ENCODE data around the gene FCHO2. TPM values are rescaled to one million over a fixed set of nuclear protein-coding genes. Genes with fewer than 3 reads are reported as not detected.

Gene FCHO2
- total and polyA plus RNA-seq, 2 donors (not counting 3 experiments of a cell fraction or from before 2014, with no cell fraction given): 12.0 to 25.2 TPM

DNA sequence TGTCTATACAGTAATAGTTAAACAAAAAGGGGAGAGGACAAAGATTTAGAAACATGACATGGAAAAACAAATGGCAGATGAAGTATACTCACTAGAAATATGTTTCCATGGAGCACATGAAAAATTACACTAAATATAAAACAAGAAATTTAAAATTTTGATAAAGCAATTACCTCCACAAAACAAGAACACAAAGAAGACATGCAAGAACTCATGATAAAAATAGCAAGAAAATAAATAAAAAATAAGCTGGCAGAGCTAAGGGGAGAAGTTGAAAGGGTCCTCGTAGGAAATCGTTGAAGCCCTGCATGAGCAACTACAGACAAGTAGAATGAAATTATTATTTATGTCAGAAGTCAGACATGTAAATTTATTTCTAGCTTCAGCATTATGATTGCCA, 141.9 kb downstream of the FCHO2 start:
- H3K9me1 ChIP-seq (replicated peaks; ENCODE audit: control insufficient read depth, extremely low read depth, insufficient read depth, low read length): no peaks in the 10 kb centered on the region
- no peak overlapping the region for H3K9ac ChIP-seq (replicated peaks; ENCODE audit: extremely low read depth, insufficient read depth, low read length)
- H2AFZ ChIP-seq (ENCODE audit: low read depth, low read length): no peak overlapping the region
- H3K4me3 ChIP-seq (replicated peaks in 1 of 3; ENCODE audit: insufficient read depth in 1 of 3, low read depth in 1 of 3, low read length in 3 of 3): no peak overlapping the region
- no peaks in the 10 kb centered on the region for H3K4me1 ChIP-seq (ENCODE audit: control insufficient read depth, extremely low read depth, insufficient read depth, low read length)
- TF ChIP-seq POLR2A (IDR thresholded peaks at IDR 0.05; ENCODE audit: low read depth, low read length): no peak
- no peak for TF ChIP-seq POLR2AphosphoS5 (IDR thresholded peaks at IDR 0.05; ENCODE audit: insufficient read depth, low read depth, low read length)
- no peaks in the 10 kb centered on the region for H3K79me2 ChIP-seq (ENCODE audit: control insufficient read depth, insufficient read depth, low read length)
- ChIA-PET POLR2A (no interaction called here), CTCF (interaction anchor here (1.5 to 3.5 kb wide), 2 partner anchors 104 to 118 kb away, joined by 3 to 15 read pairs; no protein-coding TSS in a partner anchor)
- FAIRE-seq: no peak
- no peak overlapping the region for H3K4me2 ChIP-seq (ENCODE audit: insufficient read depth, low read length)
- BruUV-seq (replicated peaks): no TSS peak
- H3K36me3 ChIP-seq (ENCODE audit: control insufficient read depth in 2 of 2, extremely low read depth in 1 of 2, insufficient read depth in 2 of 2, low read length in 2 of 2): no peaks in the 10 kb centered on the region
- intact Hi-C loops (cut with micrococcal nuclease) (no loop called here), dilution Hi-C loops (cut with MboI; ENCODE audit: extremely low pct_ligation_motif_present, low sequenced_read_pairs) (no loop called here)
- H4K20me1 ChIP-seq (replicated peaks; ENCODE audit: control insufficient read depth, extremely low read depth, insufficient read depth, low read length): no peaks in the 10 kb centered on the region
- H3K27ac ChIP-seq (ENCODE audit: insufficient read depth, low read depth, low read length): no peak overlapping the region
- DNase-seq (ENCODE audit: low read depth, low spot score): no peak
- H3K9me3 ChIP-seq (replicated peaks; ENCODE audit: control insufficient read depth, insufficient read depth, low read length): no peaks in the 10 kb centered on the region
- no peaks in the 10 kb centered on the region for H3K27me3 ChIP-seq (ENCODE audit: control insufficient read depth in 2 of 2, insufficient read depth in 2 of 2, low read length in 2 of 2)

DNA sequence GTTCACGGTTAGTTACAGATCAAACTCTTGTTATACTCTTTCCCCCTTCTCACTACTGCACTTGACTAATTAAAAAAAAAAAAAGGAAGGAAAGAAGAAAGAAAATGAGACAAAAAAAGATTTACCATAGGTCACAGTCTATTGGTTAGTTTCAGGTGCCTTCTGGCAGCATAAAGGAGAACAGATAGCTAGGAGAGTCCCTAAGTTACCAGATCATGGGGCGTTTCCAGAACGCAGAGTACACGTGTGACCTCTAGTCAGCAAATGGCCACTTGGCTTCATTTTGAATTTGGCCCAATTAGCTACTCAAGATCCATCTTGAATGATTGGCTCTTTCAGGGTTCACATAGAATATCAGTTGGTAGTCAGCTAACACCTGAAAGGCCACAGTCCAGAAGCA, 144.3 kb downstream of the FCHO2 start:
- H3K9me1 ChIP-seq (replicated peaks; ENCODE audit: control insufficient read depth, extremely low read depth, insufficient read depth, low read length): no peaks in the 10 kb centered on the region
- ChIA-PET POLR2A (no interaction called here), CTCF (interaction anchor here (1.0 to 2.5 kb wide), 2 partner anchors 70 to 116 kb away, joined by 3 to 8 read pairs; no protein-coding TSS in a partner anchor)
- no peaks in the 10 kb centered on the region for H3K36me3 ChIP-seq (ENCODE audit: control insufficient read depth in 2 of 2, extremely low read depth in 1 of 2, insufficient read depth in 2 of 2, low read length in 2 of 2)
- DNase-seq (ENCODE audit: low read depth, low spot score) (no peak), FAIRE-seq (no peak)
- no TSS peak for BruUV-seq (replicated peaks)
- no peak overlapping the region for H3K4me2 ChIP-seq (ENCODE audit: insufficient read depth, low read length)
- H3K4me3 ChIP-seq (replicated peaks in 1 of 3; ENCODE audit: insufficient read depth in 1 of 3, low read depth in 1 of 3, low read length in 3 of 3): no peak overlapping the region
- H4K20me1 ChIP-seq (replicated peaks; ENCODE audit: control insufficient read depth, extremely low read depth, insufficient read depth, low read length): no peaks in the 10 kb centered on the region
- H3K27ac ChIP-seq (ENCODE audit: insufficient read depth, low read depth, low read length): no peak overlapping the region
- intact Hi-C loops (cut with micrococcal nuclease) (no loop called here), dilution Hi-C loops (cut with MboI; ENCODE audit: extremely low pct_ligation_motif_present, low sequenced_read_pairs) (no loop called here)
- peaks cover 0 to 3% of the 10 kb centered on the region in 2 experiments for H3K27me3 ChIP-seq (ENCODE audit: control insufficient read depth in 2 of 2, insufficient read depth in 2 of 2, low read length in 2 of 2)
- H3K9ac ChIP-seq (replicated peaks; ENCODE audit: extremely low read depth, insufficient read depth, low read length): no peak overlapping the region
- H3K9me3 ChIP-seq (replicated peaks; ENCODE audit: control insufficient read depth, insufficient read depth, low read length): no peaks in the 10 kb centered on the region
- TF ChIP-seq POLR2A (IDR thresholded peaks at IDR 0.05; ENCODE audit: low read depth, low read length): no peak
- no peak for TF ChIP-seq POLR2AphosphoS5 (IDR thresholded peaks at IDR 0.05; ENCODE audit: insufficient read depth, low read depth, low read length)
- TF ChIP-seq, protein P1, sequence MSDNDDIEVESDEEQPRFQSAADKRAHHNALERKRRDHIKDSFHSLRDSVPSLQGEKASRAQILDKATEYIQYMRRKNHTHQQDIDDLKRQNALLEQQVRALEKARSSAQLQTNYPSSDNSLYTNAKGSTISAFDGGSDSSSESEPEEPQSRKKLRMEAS (IDR thresholded peaks at IDR 0.05; ENCODE audit: insufficient read depth, insufficient read length): no peak
- TF ChIP-seq EZH2 (IDR thresholded peaks at IDR 0.05; ENCODE audit: borderline replicate concordance, low read depth, low read length, severe bottlenecking): no peak
- TF ChIP-seq MYC (IDR thresholded peaks at IDR 0.05; ENCODE audit: low read depth, low read length): no peak
- no peak for TF ChIP-seq FOS (IDR thresholded peaks at IDR 0.05; ENCODE audit: borderline replicate concordance, insufficient read depth, low read length)
- TF ChIP-seq JUN (IDR thresholded peaks at IDR 0.05; ENCODE audit: borderline replicate concordance, insufficient read depth, insufficient read length, low read depth): no peak
- TF ChIP-seq GATA2 (IDR thresholded peaks at IDR 0.05; ENCODE audit: insufficient read depth, insufficient read length, low read depth, low read length): no peak
- TF ChIP-seq, protein P2, sequence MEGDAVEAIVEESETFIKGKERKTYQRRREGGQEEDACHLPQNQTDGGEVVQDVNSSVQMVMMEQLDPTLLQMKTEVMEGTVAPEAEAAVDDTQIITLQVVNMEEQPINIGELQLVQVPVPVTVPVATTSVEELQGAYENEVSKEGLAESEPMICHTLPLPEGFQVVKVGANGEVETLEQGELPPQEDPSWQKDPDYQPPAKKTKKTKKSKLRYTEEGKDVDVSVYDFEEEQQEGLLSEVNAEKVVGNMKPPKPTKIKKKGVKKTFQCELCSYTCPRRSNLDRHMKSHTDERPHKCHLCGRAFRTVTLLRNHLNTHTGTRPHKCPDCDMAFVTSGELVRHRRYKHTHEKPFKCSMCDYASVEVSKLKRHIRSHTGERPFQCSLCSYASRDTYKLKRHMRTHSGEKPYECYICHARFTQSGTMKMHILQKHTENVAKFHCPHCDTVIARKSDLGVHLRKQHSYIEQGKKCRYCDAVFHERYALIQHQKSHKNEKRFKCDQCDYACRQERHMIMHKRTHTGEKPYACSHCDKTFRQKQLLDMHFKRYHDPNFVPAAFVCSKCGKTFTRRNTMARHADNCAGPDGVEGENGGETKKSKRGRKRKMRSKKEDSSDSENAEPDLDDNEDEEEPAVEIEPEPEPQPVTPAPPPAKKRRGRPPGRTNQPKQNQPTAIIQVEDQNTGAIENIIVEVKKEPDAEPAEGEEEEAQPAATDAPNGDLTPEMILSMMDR (IDR thresholded peaks at IDR 0.05; ENCODE audit: extremely low read depth in 1 of 2, insufficient read depth in 1 of 2, low read depth in 1 of 2, low read length in 2 of 2): no peak
- no peaks in the 10 kb centered on the region for H3K79me2 ChIP-seq (ENCODE audit: control insufficient read depth, insufficient read depth, low read length)
- no peaks in the 10 kb centered on the region for H3K4me1 ChIP-seq (ENCODE audit: control insufficient read depth, extremely low read depth, insufficient read depth, low read length)
- H2AFZ ChIP-seq (ENCODE audit: low read depth, low read length): no peak overlapping the region
